ENCODE measurements around the gene SETDB1. TPM values are rescaled to one million over a fixed set of nuclear protein-coding genes. Genes with fewer than 3 reads are reported as not detected.

Gene SETDB1
- total RNA-seq, 1 experiment from 2014 or later: 66.5 TPM

DNA sequence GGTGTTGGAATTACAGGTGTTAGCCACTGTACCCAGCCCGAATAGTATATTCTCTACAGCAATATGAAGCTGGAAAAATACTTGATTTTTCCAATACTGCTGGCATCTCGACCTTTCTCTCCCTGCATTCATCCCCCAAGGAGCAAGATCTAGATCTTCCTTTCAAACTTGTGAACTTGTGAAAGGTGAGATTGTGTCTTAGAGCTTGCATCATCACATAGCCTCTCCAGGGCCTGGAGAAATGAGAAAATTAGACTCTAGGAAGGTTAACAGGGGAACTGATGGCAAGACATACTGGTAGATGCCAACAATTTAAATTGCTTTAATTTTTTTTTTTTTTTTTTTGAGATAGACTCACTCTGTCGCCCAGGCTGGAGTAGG is 84.2 kb downstream of the SETDB1 start:
- BruUV-seq (replicated peaks): no TSS peak
- Histone ChIP-seq H3K27me3 (replicated peaks; ENCODE audit: insufficient read depth, low read depth, low read length, poor library complexity) (no peaks in the 10 kb centered on the region), H3K36me3 (ENCODE audit: insufficient read depth, low read length, poor library complexity, severe bottlenecking) (no peaks in the 10 kb centered on the region), H3K4me1 (ENCODE audit: insufficient read depth, low read length, poor library complexity, severe bottlenecking) (peaks cover 23% of the 10 kb centered on the region), H3K4me3 (ENCODE audit: low read depth, low read length, poor library complexity, severe bottlenecking) (no peak overlapping the region), H3K27ac (ENCODE audit: low read depth, low read length, poor library complexity, severe bottlenecking) (no peak overlapping the region), H3K9me3 (ENCODE audit: low read depth, low read length, poor library complexity, severe bottlenecking) (no peaks in the 10 kb centered on the region)
- no peak for TF ChIP-seq EZH2 (IDR thresholded peaks at IDR 0.05; ENCODE audit: borderline replicate concordance, low read depth, low read length, poor library complexity, severe bottlenecking)
- TF ChIP-seq, protein P1, sequence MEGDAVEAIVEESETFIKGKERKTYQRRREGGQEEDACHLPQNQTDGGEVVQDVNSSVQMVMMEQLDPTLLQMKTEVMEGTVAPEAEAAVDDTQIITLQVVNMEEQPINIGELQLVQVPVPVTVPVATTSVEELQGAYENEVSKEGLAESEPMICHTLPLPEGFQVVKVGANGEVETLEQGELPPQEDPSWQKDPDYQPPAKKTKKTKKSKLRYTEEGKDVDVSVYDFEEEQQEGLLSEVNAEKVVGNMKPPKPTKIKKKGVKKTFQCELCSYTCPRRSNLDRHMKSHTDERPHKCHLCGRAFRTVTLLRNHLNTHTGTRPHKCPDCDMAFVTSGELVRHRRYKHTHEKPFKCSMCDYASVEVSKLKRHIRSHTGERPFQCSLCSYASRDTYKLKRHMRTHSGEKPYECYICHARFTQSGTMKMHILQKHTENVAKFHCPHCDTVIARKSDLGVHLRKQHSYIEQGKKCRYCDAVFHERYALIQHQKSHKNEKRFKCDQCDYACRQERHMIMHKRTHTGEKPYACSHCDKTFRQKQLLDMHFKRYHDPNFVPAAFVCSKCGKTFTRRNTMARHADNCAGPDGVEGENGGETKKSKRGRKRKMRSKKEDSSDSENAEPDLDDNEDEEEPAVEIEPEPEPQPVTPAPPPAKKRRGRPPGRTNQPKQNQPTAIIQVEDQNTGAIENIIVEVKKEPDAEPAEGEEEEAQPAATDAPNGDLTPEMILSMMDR (conservative IDR thresholded peaks at IDR 0.05; ENCODE audit: low read depth, low read length): no peak
- CTCF ChIA-PET: no interaction called here
- intact Hi-C loops (cut with micrococcal nuclease; ENCODE audit: unreplicated experiment): no loop called here
- DNase-seq (ENCODE audit: low spot score): no peak
- POLR2A ChIA-PET (ENCODE audit: low non-redundant PET): no interaction called here

GRCh38 chr1:151011154-151011850 is 85.1 kb downstream of the SETDB1 start:
- Histone ChIP-seq H3K36me3 (ENCODE audit: insufficient read depth, low read length, poor library complexity, severe bottlenecking) (no peaks in the 10 kb centered on the region), H3K4me1 (ENCODE audit: insufficient read depth, low read length, poor library complexity, severe bottlenecking) (peaks cover 19% of the 10 kb centered on the region), H3K27me3 (replicated peaks; ENCODE audit: insufficient read depth, low read depth, low read length, poor library complexity) (no peaks in the 10 kb centered on the region), H3K4me3 (ENCODE audit: low read depth, low read length, poor library complexity, severe bottlenecking) (no peak overlapping the region), H3K9me3 (ENCODE audit: low read depth, low read length, poor library complexity, severe bottlenecking) (no peaks in the 10 kb centered on the region), H3K27ac (ENCODE audit: low read depth, low read length, poor library complexity, severe bottlenecking) (no peak overlapping the region)
- TF ChIP-seq, protein P1 (conservative IDR thresholded peaks at IDR 0.05; ENCODE audit: low read depth, low read length): no peak
- TF ChIP-seq EZH2 (IDR thresholded peaks at IDR 0.05; ENCODE audit: borderline replicate concordance, low read depth, low read length, poor library complexity, severe bottlenecking): no peak
- CTCF ChIA-PET: no interaction called here
- POLR2A ChIA-PET (ENCODE audit: low non-redundant PET): no interaction called here
- no peak for DNase-seq (ENCODE audit: low spot score)
- intact Hi-C loops (cut with micrococcal nuclease; ENCODE audit: unreplicated experiment): no loop called here
- BruUV-seq (replicated peaks): no TSS peak

DNA sequence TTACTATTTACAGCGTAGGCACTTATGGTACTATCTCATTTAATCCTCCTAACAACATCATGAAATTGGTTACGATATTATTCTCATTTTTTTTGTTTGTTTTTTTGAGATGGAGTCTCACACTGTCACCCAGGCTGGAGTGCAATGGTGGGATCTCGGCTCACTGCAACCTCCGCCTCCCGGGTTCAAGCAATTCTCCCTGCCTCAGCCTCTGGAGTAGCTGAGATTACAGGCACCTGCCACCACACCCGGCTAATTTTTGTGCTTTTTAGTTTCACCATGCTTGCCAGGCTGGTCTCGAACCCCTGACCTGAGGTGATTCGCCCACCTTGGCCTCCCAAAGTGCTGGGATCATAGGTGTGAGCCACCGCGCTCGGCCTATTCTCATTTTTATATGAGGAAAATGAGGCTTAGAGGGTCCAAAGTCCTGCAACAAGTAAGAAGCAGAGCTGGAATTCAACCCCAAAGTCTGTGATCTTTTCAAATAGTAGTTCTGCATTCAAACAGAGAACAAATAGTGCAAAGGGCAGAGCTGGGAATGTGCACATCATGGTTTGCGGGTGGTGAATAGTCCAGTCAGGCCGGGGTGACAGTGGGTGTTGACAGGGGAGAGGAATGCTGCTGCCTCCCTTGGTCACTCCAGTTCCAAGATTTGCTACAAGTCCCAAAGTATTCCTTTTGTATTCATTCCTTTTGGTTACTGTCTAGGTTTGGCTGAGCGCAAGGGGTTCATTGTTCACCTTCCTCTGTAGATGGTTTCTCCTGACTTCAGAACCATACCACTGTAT is 86.7 kb downstream of the SETDB1 start:
- BruUV-seq (replicated peaks): no TSS peak
- peaks cover under 1% of the 10 kb centered on the region for H3K36me3 ChIP-seq (ENCODE audit: insufficient read depth, low read length, poor library complexity, severe bottlenecking)
- H3K27me3 ChIP-seq (replicated peaks; ENCODE audit: insufficient read depth, low read depth, low read length, poor library complexity): no peaks in the 10 kb centered on the region
- intact Hi-C loops (cut with micrococcal nuclease; ENCODE audit: unreplicated experiment): no loop called here
- POLR2A ChIA-PET (ENCODE audit: low non-redundant PET): no interaction called here
- H3K9me3 ChIP-seq (ENCODE audit: low read depth, low read length, poor library complexity, severe bottlenecking): no peaks in the 10 kb centered on the region
- peaks cover 12% of the 10 kb centered on the region for H3K4me1 ChIP-seq (ENCODE audit: insufficient read depth, low read length, poor library complexity, severe bottlenecking)
- H3K27ac ChIP-seq (ENCODE audit: low read depth, low read length, poor library complexity, severe bottlenecking): no peak overlapping the region
- DNase-seq (ENCODE audit: low spot score): no peak
- no peak overlapping the region for H3K4me3 ChIP-seq (ENCODE audit: low read depth, low read length, poor library complexity, severe bottlenecking)
- TF ChIP-seq, protein P1 (conservative IDR thresholded peaks at IDR 0.05; ENCODE audit: low read depth, low read length): no peak
- no peak for TF ChIP-seq EZH2 (IDR thresholded peaks at IDR 0.05; ENCODE audit: borderline replicate concordance, low read depth, low read length, poor library complexity, severe bottlenecking)
- CTCF ChIA-PET: no interaction called here

Measured in A673 (cell line).